WTC11 (cell line): Measurements from ENCODE around the gene LARP7.
"Not testable (repeated sequence)": the region's sequence is repeated elsewhere in the genome, so short reads cannot be mapped to it uniquely, and the experiment has no call there.

ENCODE experiments used
- ATF2 ChIP-seq: sonication (generic); formaldehyde crosslinking; IDR thresholded peaks from 2 replicates; pipeline ENCODE4 v1.8.1; 2022; ENCODE audit warnings: low read depth, missing genetic modification reagents, borderline replicate concordance
- CTCF ChIP-seq: fragments of 200-600 bp; IDR thresholded peaks from 2 replicates; pipeline ENCODE4 v1.8.0; 2022; ENCODE audit warnings: antibody characterized with exemption
- NR1H2 ChIP-seq: sonication (generic); formaldehyde crosslinking; IDR thresholded peaks from 2 replicates; pipeline ENCODE4 v1.9.0; 2021; ENCODE audit warnings: mild to moderate bottlenecking, moderate library complexity, missing genetic modification reagents
- RELA ChIP-seq: sonication (generic); formaldehyde crosslinking; IDR thresholded peaks from 2 replicates; pipeline ENCODE4 v1.8.1; 2022; ENCODE audit warnings: missing genetic modification reagents, mild to moderate bottlenecking, borderline replicate concordance
- USF1 ChIP-seq: sonication (generic); formaldehyde crosslinking; IDR thresholded peaks from 2 replicates; pipeline ENCODE4 v1.8.0; 2022; ENCODE audit warnings: mild to moderate bottlenecking, missing genetic modification reagents
- USF2 ChIP-seq: sonication (generic); formaldehyde crosslinking; IDR thresholded peaks from 2 replicates; pipeline ENCODE4 v1.8.1; 2023; ENCODE audit warnings: mild to moderate bottlenecking, missing genetic modification reagents, moderate library complexity
- ZNF121 ChIP-seq: sonication (generic); formaldehyde crosslinking; IDR thresholded peaks from 2 replicates; pipeline ENCODE4 v1.8.0; 2023; ENCODE audit warnings: missing genetic modification reagents

GRCh38 chr4:112656115-112656514 is 19.2 kb downstream of the LARP7 start:
- not testable (repeated sequence) for TF ChIP-seq CTCF; NR1H2; USF2 (CRISPR knock-in tag); ATF2 (CRISPR knock-in tag); USF1 (CRISPR knock-in tag); RELA
- TF ChIP-seq ZNF121 (CRISPR knock-in tag), result peak; percentile 96
